ENCODE results near the gene NTN3.

Gene NTN3

GRCh38 chr16:2497695-2498484 lies 26.8 kb downstream of the NTN3 start:
- no peak for DNase-seq

GRCh38 chr16:2498531-2499253 lies 27.6 kb downstream of the NTN3 start:
- no peak for DNase-seq

DNA sequence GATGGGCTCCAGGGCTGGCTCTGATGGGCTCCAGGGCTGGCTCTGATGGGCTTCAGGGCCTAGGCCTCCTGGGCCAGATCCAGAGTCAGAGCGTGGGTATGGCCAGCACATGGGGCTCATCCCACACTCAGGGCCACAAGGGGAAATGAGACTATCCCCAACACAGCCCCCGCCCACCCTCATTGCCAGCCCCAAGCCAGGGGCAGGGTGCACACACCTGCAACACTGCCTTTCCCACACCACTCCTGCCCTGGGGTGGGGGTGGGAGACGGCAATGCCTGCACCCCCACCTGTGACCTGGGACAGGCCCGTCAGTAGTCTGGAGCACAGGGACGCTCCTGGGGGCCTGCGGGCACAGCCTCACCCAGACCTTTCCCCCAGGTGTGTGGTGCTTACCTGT lies 28.4 kb downstream of the NTN3 start:
- DNase-seq: no peak

- no peak for DNase-seq
Measured at GRCh38 chr16:2499890-2500429, 28.9 kb downstream of the NTN3 start.

GRCh38 chr16:2500430-2500917 lies 29.4 kb downstream of the NTN3 start:
- DNase-seq: no peak

GRCh38 chr16:2500918-2501750 lies 30.0 kb downstream of the NTN3 start:
- peak; percentile 76 for DNase-seq

GRCh38 chr16:2501946-2502895 lies 31.1 kb downstream of the NTN3 start:
- DNase-seq: no peak

- no peak for DNase-seq
Measured at GRCh38 chr16:2505695-2506094, 34.6 kb downstream of the NTN3 start.

DNA sequence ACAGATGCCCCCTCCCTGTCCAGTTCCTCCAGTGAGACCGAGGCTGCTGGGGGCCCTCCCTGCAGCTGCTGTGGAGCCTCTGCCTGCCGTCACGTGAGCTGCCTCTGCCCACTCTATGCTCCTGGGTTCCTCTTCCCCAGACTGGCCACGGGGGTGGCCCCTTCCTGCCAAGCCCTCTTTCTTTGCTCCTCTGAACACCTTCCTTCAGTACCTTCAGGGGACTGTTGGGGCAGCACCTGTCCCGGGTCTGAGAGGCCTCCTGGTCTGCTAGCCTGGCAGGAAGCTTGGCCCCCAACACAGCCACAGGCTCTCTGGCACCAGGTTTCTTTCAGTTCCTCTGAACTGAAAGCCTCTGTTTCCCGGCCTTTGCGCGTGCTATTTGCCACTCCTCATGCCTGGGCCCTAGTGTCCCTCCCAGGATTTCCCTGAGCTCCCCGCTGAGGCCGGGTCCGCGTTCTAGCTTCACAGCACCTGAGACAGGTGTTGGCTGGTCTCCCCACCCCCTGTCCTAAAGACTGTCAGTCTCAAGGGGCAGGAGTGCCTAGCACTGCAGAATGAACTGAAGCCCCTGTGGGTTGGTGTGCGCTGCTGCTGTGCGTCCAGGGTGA lies 36.1 kb downstream of the NTN3 start:
- DNase-seq: no peak

DNA sequence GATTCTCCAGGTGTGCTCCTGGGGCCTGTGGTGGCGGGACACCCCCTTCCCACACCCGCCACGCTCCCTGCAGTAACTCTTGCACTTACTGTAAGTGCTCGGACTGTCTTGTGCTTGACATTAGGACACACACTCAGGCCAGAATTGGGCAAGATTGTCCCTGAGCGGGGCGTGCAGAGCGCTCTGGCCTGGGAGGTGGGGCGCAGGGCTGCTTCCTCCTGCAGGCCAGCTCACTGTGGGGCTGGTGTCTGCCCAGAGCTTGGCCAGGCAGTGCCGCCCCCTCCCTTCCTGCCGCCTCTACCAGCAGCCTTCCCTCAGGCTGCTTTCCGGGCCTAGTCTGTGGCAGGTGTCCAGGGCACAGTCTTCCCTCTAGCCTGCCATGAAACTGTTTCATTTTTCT lies 36.6 kb downstream of the NTN3 start:
- no peak for DNase-seq

- DNase-seq: no peak
Measured at GRCh38 chr16:2508722-2509400, 37.8 kb downstream of the NTN3 start.

DNA sequence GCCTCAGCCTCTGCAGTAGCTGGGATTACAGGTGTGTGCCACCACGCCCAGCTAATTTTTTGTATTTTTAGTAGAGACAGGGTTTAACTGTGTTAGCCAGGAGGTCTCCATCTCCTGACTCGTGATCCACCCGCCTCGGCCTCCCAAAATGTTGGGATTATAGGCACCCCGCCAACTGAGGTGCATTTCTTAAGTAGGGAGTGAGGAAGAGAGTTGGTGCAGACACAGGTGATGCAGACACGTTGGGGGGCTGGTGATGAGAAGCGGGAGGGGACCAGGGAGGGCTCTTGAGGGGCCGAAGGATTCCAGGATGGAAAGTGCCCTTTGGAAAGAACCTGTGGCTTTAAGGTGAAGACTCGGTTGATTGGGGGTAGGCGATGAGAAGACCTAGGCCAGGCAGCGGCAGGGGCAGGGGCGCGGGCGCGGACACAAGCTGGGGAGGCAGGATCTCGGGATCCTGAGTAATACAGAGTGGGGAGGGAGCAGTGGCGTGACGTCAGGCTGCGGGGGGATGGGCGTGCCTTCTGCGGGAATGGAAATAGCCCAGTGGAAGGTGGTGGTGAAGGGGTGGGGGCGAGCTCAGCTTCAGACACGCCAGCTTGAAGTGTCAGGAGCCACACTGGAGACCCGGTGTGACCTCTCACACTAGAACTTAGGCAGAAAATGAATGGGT lies 40.2 kb downstream of the NTN3 start:
- DNase-seq: no peak

DNA sequence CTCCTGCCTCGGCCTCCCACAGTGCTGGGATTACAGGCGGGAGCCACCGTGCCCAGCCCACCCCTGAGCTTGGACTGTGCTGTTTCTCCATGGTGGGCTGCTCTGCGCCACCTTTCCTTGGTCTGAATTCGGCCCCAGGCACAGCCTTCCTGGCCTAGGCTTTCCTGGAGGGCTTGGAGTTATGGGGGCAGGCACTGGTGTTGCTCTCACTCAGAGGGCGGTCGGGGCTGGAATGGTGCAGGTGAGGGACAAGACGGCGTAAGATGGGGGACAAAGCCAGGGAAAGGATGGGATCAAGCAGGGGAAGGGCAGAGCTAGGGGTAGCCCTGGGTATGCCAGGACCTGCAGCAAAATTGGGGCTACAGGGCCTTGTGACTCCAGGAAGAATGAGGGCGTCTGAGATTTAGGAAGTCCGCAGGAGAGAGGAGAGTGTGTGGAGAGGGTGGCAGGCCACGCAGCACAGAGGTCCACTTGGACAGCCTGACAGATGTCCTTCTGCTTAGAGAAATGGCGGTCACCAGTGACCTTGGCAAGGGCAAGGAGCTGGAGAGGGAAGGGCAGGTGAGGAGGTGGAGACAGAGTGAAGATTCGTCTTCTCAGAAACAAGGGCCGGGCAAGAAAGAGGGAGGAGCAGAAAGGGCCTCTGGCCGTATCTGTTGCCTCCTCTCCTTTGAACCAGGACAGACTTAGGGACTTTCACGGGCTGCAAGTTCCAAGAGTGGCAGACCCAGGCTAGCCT lies 41.1 kb downstream of the NTN3 start:
- no peak for DNase-seq

DNA sequence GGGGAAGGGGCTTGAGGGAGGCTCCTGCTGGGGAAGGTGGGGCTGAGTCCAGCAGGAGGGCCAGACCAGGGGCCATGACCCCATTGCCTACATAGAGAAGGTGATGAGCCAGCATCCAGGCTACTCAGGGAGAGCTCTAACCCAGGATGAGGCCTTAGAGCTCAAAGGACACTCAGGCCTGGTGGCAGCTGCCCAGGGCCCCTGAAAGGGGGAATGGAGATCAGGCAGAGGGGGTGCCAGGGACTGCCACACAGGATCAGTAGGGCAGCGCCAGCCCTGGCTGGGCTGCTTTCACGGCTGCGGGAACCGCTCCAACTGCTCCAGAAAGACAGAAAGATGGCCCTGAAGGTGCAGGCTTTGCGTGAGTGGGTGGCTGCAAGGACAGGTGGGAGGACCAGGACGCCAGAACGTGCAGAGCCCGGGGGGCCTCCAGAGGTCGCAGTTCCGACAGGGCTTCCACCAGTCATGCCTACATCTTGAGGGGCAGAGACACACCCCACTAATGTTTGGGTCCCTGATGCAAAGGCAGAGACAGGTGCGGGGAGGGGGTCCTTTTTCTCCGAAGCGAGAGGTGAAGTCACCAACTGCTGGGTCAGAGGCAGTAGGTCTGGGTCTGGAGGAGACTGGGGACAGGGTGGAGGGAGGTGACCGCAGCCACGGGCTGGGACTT lies 41.8 kb downstream of the NTN3 start:
- DNase-seq: no peak

DNA sequence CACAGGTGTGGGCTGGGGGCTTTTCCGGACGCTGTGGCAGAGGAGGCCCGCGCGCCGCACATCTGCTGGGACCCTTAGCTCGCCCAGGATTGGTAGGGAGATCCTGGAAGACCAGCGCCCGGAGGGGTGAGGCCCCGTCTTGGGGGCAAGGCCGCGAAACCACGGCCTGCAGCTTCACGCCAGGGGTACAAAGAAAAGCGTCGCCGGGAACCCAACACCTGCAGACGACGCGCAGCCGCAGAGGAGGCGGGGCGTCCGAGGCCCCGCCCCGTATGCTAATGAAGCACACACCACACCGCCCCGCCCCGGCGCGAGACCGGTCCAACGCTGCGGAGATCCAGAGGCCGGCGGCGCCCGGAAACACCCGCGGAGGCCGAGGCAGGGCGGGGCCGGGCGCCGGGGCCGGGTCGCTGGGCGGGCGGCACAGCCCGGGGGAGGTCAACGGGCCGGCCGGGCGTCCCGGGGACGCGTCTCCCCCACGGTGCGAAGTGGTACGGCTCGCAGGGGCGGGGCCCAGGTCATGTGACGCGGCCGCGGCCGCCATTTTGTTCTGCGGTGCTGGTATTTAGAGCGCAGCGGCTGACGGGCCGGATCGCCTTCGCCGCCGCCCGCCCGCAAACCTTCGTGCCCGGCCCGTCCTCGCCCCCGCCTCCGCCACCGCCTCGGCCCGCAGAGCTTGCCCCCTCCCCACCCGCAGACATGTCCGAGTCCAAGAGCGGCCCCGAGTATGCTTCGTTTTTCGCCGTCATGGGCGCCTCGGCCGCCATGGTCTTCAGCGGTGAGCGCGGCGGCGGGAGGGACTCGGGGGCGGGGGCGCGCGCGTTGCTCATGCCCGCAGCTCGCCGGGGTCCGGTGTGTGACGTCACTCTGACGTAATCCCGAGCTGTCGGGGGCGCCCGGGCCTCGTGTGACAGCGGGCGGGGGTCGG lies 42.6 kb downstream of the NTN3 start, which contains the start of gene ATP6V0C:
TSS of gene ATP6V0C (plus strand) at position 548 of the 928 bp plus-strand sequence. CDS start at position 700, 152 bp downstream.
- DNase-seq: peak; percentile 65

- DNase-seq: no peak
Measured at GRCh38 chr16:2514333-2515179, 43.5 kb downstream of the NTN3 start.

All from NCI-H1694 (cell line).